CD4-positive, alpha-beta T cell treated with Interleukin-4 for 1 hour (primary cell): ENCODE measurements around the gene CKB.

ENCODE experiments used
- DNase-seq, 2 donors: peaks; one replicate each; pipeline ENCODE4 v3.0.0-alpha.2; 2020 to 2022

The CKB gene

GRCh38 chr14:103522649-103523574 lies at the start of gene CKB:
Gene CKB, minus strand, starts transcription at chr14:103522830. Its CDS starts 337 bp downstream, at chr14:103522493.
- peak; percentile 32 to 33 for DNase-seq

DNA sequence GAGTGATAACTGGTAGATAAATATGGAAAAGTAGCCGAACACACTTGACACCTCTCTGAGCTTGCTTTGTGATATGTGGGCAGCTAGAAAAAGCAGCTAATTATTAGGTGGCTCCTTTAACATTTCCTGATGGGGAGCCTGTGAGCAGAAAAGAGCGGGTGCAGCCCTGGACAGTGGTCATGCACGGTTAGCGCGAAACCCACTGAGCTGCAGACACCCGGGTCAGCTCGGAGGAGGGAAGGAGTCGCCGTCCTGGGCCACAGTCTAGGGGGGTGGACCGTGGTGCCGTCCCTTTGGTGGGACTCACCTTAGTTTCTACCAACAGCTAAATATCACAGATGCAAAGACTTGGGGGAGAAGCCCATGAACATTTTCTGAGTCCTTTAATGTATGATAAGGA lies 46.8 kb upstream of the CKB start:
- DNase-seq: no peak

- DNase-seq: no peak
Observed at GRCh38 chr14:103568952-103569351, 46.3 kb upstream of the CKB start.

GRCh38 chr14:103563844-103564505 lies 41.3 kb upstream of the CKB start:
- no peak for DNase-seq

DNA sequence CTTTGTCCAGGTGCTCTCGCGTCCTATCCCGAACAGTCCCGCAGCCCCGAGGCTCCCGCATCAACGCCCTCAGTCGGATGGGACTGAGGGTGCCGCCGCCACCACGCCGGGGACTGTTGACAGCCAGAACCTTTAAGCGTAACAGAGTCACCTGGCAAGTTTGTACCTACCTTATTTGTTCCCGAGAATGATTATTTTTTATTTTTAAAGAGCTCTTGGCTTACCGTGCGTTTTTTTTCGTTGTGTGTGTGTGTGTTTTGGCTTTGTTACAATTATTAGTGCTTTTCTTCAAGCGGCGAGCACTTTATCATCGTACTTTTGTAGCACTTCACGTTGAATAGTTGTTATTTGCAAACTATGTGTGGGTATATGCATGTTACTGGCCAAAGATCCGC lies 40.6 kb upstream of the CKB start:
- no peak for DNase-seq

DNA sequence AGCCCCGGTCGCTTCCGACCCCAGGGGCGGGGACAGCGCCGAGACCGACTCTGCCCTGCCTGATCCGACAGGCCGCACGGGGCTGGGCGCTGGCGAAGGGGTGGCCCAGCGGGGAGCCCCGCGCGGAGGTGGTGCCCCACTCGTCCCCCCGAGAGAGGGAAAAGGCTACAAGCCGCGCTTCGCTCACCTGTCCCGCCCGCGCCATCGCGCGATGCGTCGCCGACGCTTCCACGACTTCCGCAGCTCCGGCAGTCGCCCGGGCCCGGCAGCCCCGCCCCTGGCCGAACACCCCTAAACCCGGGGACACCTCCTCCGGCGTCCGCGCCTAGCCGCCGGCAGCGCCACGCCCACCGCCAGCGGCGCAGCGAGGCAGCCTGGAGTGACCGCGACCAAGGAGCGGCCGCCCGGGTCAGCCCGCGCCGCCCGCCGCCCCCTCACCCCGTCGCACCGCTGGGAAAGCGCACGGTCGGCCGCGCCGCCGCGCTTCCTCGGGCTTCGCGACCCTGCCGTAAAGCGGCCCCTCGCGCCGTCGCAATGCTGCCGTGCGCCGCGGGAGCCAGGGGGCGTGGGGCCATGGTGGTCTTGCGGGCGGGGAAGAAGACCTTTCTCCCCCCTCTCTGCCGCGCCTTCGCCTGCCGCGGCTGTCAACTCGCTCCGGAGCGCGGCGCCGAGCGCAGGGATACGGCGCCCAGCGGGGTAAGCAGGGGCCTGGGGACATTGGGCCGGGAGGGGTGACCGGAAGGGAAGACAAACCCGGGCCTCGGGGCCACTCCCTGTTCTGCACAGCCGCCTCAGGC lies 40.0 kb upstream of the CKB start, which contains the start of the genes BAG5 and COA8:
Gene BAG5 (minus strand): TSS at position 229 of the 797 bp plus-strand sequence. CDS start 1,493 bp downstream, outside the sequence.
Gene COA8 (plus strand): TSS at position 532 of the 797 bp plus-strand sequence. CDS start 42 bp downstream, at position 574.
- peak; percentile 83 to 86 for DNase-seq

- no peak for DNase-seq
Observed at GRCh38 chr14:103562179-103562428, 39.5 kb upstream of the CKB start.

DNA sequence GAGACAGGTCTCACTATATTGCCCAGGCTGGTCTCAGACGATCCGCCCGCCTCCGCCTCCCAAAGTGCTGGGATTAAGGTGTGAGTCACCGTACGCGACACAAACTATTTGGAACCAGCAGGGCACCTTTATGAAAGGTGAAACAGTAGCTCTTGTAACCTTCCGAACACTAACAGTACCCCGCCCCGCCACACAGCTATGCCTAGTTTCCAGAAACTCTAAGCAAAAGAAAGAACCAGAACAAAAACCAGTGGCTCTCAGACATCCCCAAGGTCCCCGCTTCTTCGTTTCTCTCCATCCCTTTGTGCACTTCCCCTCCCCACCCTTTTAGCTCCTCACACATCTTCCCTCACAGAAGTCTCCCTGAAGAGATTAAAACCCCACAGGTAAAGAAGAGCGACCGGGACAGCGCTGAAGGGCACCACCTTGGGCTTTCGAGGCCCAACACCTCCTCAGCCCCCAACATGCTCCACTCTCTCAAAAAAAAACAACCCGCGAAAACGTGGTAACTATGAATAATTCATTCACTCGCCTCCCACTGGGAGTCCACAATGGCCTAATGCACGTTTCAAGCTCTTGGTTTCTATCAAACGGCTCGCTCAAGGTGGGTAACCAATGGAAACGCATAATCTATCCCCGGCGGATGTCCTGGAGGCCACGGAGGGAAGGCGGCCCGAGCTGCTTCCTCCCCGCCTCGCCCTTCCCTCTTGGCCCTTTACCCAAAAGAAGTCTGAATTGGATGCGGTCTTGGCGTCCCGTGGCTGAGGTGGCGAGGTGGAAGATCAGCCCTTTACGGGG lies 39.0 kb upstream of the CKB start:
- DNase-seq: peak; percentile 24 to 51

- no peak for DNase-seq
Observed at GRCh38 chr14:103560691-103561090, 38.1 kb upstream of the CKB start.

DNA sequence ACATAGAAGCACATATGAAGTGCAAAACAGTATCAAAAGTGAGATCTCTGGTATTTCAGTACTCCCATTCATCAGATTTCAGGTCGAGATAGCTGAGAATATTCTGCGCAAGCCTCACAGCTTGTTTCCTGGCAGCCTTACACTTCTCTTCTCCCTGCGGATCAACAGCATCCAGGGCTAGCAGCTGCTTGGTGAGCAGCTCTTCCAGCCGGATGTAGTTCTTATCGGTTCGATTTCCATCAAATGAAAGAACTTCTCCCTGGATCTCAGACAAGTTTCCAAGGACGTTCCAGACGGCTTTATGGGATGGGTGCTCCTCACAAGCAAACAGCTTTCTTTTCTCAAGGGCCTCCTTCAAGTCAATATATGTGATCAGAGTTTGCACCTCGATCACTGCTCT lies 37.1 kb upstream of the CKB start:
- DNase-seq: no peak

GRCh38 chr14:103558071-103558882 lies 35.6 kb upstream of the CKB start:
- no peak for DNase-seq

DNA sequence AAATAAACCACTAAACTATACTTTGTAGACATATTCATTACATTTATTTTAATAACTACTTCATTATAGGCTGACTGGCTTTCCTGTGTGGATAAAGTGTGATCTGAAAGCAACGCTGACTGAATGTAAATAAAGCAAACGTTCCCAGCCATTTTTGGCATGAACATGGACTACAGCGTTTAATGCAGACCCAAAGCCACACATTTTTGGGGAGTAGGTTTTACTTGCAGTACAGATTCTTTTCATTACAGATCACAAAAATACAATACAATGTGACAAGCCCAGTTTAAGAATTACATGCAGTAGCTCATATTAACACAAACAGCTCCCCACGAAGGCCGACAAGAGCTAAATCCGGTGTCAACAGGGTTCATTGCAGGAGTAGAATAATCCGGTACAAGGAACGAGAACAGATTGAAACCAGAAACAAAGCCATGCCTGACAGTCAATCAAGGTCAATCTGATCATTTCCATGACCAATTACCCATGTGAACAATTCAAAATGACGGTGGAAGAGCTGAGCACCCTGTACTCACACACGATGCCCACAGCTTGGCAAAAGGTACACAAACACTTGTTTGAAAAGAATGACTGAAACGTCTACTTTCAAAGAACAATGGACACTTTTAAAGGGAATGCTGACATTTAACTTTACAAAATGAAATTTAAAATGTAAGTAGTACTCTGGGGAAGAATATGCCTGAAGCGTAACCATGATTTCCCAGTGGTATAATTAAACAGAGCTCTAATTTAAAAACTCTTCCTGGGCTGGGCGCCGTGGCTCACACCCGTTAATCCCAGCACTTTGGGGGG lies 34.5 kb upstream of the CKB start:
- DNase-seq: no peak

- DNase-seq: no peak
Observed at GRCh38 chr14:103555559-103556337, 33.1 kb upstream of the CKB start.

- DNase-seq: no peak
Observed at GRCh38 chr14:103552846-103553210, 30.2 kb upstream of the CKB start.

GRCh38 chr14:103552011-103552845 lies 29.6 kb upstream of the CKB start:
- DNase-seq: no peak

DNA sequence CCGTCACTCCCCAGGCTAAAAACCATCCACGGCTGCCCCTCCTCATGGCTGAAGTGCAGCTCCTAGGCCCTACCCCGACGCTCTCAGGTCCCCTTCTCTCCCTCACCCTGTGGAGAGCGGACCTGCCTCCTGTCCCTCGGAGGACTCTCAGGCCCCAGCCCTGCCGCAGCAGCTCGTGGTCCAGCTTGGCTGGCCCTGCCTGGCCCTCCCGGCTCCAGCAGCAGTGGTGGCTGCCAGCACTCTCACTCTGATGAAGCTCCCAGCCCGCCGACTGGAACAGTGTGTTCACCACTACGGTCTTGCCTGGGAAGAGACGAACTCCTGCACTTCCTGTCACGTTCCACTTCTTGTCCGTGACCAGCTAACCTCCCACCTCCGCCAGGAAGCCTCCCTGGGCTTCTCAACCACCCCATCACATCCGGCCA lies 28.7 kb upstream of the CKB start:
- no peak for DNase-seq

DNA sequence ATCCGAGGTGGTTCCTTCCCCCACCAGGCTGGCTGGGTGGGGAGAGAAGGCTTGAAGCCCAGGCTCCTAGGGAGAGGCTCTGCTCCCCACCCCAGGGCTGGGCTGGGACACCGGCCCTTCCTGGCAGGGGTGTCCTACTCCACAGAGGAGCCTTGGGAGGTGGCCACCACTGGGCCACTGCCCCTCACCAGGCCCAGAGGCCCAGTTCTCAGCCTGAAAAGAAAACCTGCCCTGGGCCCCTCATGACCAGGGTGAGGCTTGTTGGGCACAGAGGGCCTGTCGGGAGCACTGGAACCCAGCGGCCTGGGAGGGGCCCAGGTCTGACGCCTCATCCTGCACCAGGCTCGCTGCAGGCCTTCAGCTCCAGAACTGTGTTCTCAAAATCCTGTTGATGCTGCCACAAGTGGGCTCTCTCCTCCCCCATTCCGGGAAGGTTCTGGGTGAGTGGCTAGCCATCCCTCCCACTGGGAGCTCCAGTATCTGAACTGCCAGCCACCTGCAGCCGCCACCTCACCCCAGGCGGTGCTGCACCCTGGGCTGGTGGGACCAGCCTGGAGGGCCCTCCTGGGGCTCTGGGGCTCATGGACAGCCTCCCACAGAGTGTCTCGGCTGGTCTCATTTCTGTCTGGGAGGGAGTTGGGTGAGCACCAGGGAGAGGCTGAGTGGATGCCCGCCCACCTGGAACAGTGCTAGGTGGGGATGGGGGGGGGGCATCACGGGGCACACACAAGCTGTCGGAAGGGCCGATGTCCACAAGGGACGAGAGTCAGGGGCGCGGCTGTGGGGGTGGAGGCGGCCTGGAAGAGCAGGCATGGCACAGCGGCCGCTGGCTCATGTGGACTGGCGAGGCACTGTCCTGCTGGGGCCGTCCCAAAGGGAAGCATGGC lies 28.1 kb upstream of the CKB start:
- DNase-seq: no peak
